Left lung (tissue), 10 donors: ENCODE data around the gene CDK19. TPM values are rescaled to one million over a fixed set of nuclear protein-coding genes. Genes with fewer than 3 reads are reported as not detected.
"Not testable (repeated sequence)": the region's sequence is repeated elsewhere in the genome, so short reads cannot be mapped to it uniquely, and the experiment has no call there.

Experiments
- ATAC-seq: fragments of 200-7000 bp; cut with Tn5 transposase; one replicate; pipeline ENCODE4 v1.9.1; 2020; ENCODE audit warnings: moderate library complexity
- DNase-seq, 4 donors: peaks; one replicate each; pipeline ENCODE4 v3.0.0-alpha.2; 2013 to 2020
- H3K27ac ChIP-seq, 2 donors: fragments of 200-600 bp; sonication (generic) in 1 of 2; one replicate each; pipeline versions ENCODE4 v1.5.0 to v1.8.0; 2020 to 2021
- H3K27me3 ChIP-seq, 2 donors: fragments of 200-600 bp; sonication (generic) in 1 of 2; one replicate each; pipeline versions ENCODE4 v1.5.0 to v1.8.0; 2020 to 2021
- H3K36me3 ChIP-seq, 2 donors: fragments of 200-600 bp; sonication (generic) in 1 of 2; one replicate each; pipeline versions ENCODE4 v1.5.0 to v1.8.0; 2020 to 2021
- H3K4me1 ChIP-seq, 2 donors: fragments of 200-600 bp; one replicate each; pipeline ENCODE4 v1.8.0; 2021
- H3K4me3 ChIP-seq, 2 donors: fragments of 200-600 bp; sonication (generic) in 1 of 2; one replicate each; pipeline versions ENCODE4 v1.5.0 to v1.8.0; 2020 to 2021; ENCODE audit warnings: mild to moderate bottlenecking in 1 of 2
- H3K9me3 ChIP-seq, 2 donors: fragments of 200-600 bp; sonication (generic) in 1 of 2; one replicate each; pipeline versions ENCODE4 v1.5.0 to v1.8.0; 2020 to 2021
- intact Hi-C, 2 donors: fragments of 100-400 bp; cut with DNase I; formaldehyde crosslinking; loops; one replicate each; pipeline versions ENCODE4 v1.11.2 to v1.14.2; 2022
- polyA plus RNA-seq, 6 donors: library from polyadenylated mRNA; unstranded; fragments of 120-200 nt; gene quantifications; one replicate each; pipeline ENCODE4 v1.2.1, GENCODE V29; 2013; ENCODE audit not compliant: insufficient read length in 6 of 6
- total RNA-seq, 2 donors: library from RNA; stranded (reverse); fragmentation: NEBNext Ultra II Directional; extraction: Animal tissue kit (Norgen Biotek cat#: 25700); gene quantifications; one replicate each; pipeline ENCODE4 v1.2.1, GENCODE V29; 2021
- TF ChIP-seq, protein P1 (sequence below), 2 donors: fragments of 200-600 bp; sonication (generic) in 1 of 2; IDR thresholded peaks; one replicate each; pipeline versions ENCODE4 v1.5.0 to v1.8.0; 2021; ENCODE audit warnings: antibody characterized with exemption in 2 of 2
- donor health status: DM: no; HTN: yes; CAD: no.
- donor health status: DM: no; HTN: no; CAD: no.

CDK19 gene
- total and polyA plus RNA-seq, 8 donors = 18.4 to 46.1 (median 36.2) TPM

GRCh38 chr6:110720066-110720465 is 95.2 kb downstream of the CDK19 start:
- DNase-seq (no peak), ATAC-seq (no peak)
- Histone ChIP-seq H3K9me3 (no peaks in the 10 kb centered on the region), H3K27me3 (no peaks in the 10 kb centered on the region), H3K27ac (no peak overlapping the region), H3K4me1 (no peaks in the 10 kb centered on the region), H3K4me3 (no peak overlapping the region), H3K36me3 (no peaks in the 10 kb centered on the region)
- TF ChIP-seq, protein P1, sequence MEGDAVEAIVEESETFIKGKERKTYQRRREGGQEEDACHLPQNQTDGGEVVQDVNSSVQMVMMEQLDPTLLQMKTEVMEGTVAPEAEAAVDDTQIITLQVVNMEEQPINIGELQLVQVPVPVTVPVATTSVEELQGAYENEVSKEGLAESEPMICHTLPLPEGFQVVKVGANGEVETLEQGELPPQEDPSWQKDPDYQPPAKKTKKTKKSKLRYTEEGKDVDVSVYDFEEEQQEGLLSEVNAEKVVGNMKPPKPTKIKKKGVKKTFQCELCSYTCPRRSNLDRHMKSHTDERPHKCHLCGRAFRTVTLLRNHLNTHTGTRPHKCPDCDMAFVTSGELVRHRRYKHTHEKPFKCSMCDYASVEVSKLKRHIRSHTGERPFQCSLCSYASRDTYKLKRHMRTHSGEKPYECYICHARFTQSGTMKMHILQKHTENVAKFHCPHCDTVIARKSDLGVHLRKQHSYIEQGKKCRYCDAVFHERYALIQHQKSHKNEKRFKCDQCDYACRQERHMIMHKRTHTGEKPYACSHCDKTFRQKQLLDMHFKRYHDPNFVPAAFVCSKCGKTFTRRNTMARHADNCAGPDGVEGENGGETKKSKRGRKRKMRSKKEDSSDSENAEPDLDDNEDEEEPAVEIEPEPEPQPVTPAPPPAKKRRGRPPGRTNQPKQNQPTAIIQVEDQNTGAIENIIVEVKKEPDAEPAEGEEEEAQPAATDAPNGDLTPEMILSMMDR (IDR thresholded peaks at IDR 0.05) = no peak
- intact Hi-C loops = no loop called here

DNA sequence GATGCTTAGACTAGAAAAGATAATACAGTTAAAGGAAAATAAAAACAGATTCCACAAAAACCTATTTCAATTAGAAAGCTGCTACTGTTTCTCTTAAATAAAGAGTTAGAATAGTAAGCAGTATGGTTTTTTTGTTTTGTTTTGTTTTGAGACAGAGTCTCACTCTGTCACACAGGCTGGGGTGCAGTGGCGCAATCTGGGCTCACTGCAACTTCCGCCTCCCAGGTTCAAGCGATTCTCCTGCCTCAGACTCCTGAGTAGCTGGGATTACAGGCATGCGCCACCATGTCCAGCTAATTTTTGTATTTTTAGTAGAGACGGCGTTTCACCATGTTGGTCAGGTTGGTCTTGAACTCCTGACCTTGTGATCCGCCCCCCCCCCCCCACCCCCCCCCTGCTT is 95.7 kb downstream of the CDK19 start:
- H3K27me3 ChIP-seq, intact Hi-C loops, H3K36me3 ChIP-seq, H3K27ac ChIP-seq, ATAC-seq, H3K9me3 ChIP-seq, H3K4me3 ChIP-seq, H3K4me1 ChIP-seq: not testable (repeated sequence)
- DNase-seq = peak in 1 of 4 donors; percentile 87

GRCh38 chr6:110714143-110714542 is 101.1 kb downstream of the CDK19 start:
- Histone ChIP-seq H3K4me3 (no peak overlapping the region), H3K9me3 (no peaks in the 10 kb centered on the region), H3K27me3 (no peaks in the 10 kb centered on the region), H3K36me3 (no peaks in the 10 kb centered on the region), H3K4me1 (no peaks in the 10 kb centered on the region), H3K27ac (no peak overlapping the region)
- ATAC-seq (no peak), DNase-seq (no peak)
- intact Hi-C loops = no loop called here
- TF ChIP-seq, protein P1 (IDR thresholded peaks at IDR 0.05) = no peak

DNA sequence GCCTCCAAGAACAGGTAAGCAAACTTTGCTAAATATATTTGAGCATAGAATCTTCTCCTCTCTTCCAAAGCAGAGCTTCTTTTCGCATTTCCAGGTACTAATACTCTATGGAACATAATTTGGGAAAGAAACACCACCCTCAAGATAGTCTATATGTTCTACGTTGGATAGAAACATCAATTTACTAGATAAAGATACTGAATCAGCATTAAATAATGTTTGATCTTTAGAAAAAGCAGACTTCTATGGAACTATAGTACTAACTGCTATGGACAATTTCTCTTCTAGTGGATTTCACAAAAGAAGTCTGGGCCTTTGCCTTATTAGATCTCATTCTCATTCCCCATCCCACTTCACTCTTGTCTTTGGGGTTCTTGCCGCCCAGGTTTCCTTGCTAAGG is 103.0 kb downstream of the CDK19 start:
- H3K4me3 ChIP-seq = no peak overlapping the region
- TF ChIP-seq, protein P1 (IDR thresholded peaks at IDR 0.05) = no peak
- H3K27ac ChIP-seq = no peak overlapping the region
- no peaks in the 10 kb centered on the region for H3K27me3 ChIP-seq
- DNase-seq (no peak), ATAC-seq (no peak)
- H3K36me3 ChIP-seq = no peaks in the 10 kb centered on the region
- H3K9me3 ChIP-seq = no peaks in the 10 kb centered on the region
- intact Hi-C loops = no loop called here
- peaks cover 0 to 6% of the 10 kb centered on the region in 2 donors for H3K4me1 ChIP-seq

DNA sequence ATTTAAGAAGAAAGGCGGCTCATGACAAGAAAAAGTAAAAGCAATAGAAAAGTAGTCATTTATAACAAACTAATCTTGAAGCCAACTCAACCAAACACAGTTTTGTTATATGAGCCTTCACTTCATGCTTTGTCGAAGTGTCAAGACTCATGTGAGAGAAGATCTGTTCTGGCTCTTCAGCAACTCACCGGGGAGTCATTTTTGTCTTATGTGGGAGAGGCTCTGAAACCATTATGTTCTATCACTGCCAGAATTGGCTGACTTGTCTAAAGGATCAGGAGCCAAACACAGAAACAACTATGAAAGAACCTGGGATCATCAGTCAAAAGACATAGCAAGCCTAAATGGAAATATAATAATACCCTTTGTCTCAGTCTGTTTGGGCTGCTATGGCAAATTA is 105.2 kb downstream of the CDK19 start:
- DNase-seq (no peak), ATAC-seq (no peak)
- TF ChIP-seq, protein P1 (IDR thresholded peaks at IDR 0.05) = no peak
- Histone ChIP-seq H3K4me3 (no peak overlapping the region), H3K36me3 (no peaks in the 10 kb centered on the region), H3K4me1 (peaks cover 0 to 13% of the 10 kb centered on the region in 2 donors), H3K27ac (no peak overlapping the region), H3K27me3 (no peaks in the 10 kb centered on the region), H3K9me3 (no peaks in the 10 kb centered on the region)
- intact Hi-C loops = no loop called here

GRCh38 chr6:110708295-110708950 is 106.8 kb downstream of the CDK19 start:
- H3K9me3 ChIP-seq = no peaks in the 10 kb centered on the region
- intact Hi-C loops = no loop called here
- peaks cover 0 to 25% of the 10 kb centered on the region in 2 donors for H3K4me1 ChIP-seq
- ATAC-seq = peak; percentile 56
- no peaks in the 10 kb centered on the region for H3K36me3 ChIP-seq
- H3K27ac ChIP-seq = no peak overlapping the region
- no peak for DNase-seq
- H3K4me3 ChIP-seq = no peak overlapping the region
- no peaks in the 10 kb centered on the region for H3K27me3 ChIP-seq
- TF ChIP-seq, protein P1 (IDR thresholded peaks at IDR 0.05) = no peak
